22Rv1 (cell line): ENCODE data around the gene GLYATL1B.
"Not testable (repeated sequence)": the region's sequence is repeated elsewhere in the genome, so short reads cannot be mapped to it uniquely, and the experiment has no call there.

Source experiments
- H3K27ac ChIP-seq: fragments of 450-650 bp; 2 replicates; pipeline ENCODE4 v1.5.1; 2017
- ZFX ChIP-seq: fragments of 450-650 bp; IDR thresholded peaks from 2 replicates; pipeline ENCODE4 v1.6.1; 2017; ENCODE audit warnings: antibody characterized with exemption, borderline replicate concordance
- TF ChIP-seq, protein P1 (sequence below): fragments of 450-650 bp; IDR thresholded peaks from 2 replicates; pipeline ENCODE4 v1.5.1; 2017; ENCODE audit warnings: mild to moderate bottlenecking

Gene GLYATL1B

DNA sequence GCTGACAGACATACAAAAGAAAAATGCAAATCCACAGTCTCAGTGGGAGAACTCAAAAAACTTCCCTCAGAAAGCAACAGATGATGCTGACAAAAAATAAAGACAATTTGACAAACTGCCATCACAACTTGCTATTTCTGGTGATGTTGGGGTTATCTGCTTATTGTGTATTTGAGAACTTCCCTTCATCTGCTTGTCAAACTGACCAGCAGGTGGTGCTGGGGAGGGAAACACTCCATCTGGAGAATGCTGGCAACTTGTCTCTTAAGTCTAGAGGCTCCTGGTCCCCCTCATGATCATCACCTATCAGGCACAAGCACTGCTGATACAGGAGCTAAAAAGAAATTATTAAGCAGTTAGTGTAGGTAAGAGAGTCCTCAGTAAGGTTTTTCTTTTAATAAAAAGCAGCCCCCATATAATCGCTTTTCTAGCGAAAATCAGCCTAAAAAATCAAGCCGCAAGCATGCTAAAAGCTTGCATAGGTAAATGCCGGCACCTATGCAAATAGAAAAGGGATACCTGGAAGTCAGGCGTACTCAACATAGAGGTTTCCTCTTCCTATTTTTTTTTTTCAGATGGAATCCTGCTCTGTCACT lies 11.1 kb downstream of the GLYATL1B start:
- H3K27ac ChIP-seq = no peak overlapping the region

DNA sequence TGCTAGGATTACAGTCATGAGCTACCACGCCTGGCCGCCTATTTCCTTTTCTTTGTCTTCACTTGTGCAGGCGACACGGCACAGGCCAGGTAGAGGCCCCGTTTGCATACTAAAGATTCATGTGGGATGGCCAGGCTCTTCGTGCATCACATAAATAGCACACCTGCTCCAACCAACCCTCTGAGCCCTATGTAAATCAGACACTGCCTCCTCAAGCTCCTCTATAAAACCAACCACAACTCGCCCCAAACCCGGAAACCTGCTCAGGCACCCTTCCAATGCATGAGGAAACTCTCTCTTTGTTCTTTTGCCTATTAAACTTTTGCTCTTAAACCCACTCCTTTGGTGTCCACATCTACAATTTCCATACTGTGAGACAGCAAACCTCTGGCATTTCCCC lies 11.8 kb downstream of the GLYATL1B start:
- not testable (repeated sequence) for H3K27ac ChIP-seq

More for the DNA sequence above, 11.1 kb downstream of the GLYATL1B start:
- TF ChIP-seq, protein P1, sequence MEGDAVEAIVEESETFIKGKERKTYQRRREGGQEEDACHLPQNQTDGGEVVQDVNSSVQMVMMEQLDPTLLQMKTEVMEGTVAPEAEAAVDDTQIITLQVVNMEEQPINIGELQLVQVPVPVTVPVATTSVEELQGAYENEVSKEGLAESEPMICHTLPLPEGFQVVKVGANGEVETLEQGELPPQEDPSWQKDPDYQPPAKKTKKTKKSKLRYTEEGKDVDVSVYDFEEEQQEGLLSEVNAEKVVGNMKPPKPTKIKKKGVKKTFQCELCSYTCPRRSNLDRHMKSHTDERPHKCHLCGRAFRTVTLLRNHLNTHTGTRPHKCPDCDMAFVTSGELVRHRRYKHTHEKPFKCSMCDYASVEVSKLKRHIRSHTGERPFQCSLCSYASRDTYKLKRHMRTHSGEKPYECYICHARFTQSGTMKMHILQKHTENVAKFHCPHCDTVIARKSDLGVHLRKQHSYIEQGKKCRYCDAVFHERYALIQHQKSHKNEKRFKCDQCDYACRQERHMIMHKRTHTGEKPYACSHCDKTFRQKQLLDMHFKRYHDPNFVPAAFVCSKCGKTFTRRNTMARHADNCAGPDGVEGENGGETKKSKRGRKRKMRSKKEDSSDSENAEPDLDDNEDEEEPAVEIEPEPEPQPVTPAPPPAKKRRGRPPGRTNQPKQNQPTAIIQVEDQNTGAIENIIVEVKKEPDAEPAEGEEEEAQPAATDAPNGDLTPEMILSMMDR = peak; percentile 64
- TF ChIP-seq ZFX = no peak

DNA sequence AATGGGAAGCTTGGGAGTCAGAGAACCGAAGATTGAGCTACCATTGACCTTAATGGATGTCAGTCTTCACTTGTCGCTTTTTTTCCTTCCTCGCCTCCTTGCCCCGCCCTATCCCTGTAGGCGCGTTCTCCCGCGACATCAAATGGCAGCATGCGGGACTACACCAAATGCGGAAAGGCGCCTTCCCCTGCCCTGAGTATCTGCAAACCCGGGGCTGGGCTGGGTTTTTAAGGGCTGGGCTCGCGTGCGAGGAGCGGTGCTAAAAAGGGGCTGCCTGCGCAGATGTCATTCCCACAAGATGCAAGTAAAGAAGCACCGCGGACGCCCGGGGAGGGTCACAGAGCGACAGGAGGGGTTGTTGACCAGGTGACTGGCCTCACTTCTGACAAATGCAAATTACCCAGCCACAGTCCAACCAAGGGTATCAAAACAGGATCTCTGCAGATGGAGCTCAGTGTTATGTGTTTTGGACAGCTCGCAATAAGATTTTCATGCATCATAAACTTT lies 16.2 kb downstream of the GLYATL1B start:
- TF ChIP-seq ZFX = no peak
- TF ChIP-seq, protein P1 = no peak
- no peak overlapping the region for H3K27ac ChIP-seq

DNA sequence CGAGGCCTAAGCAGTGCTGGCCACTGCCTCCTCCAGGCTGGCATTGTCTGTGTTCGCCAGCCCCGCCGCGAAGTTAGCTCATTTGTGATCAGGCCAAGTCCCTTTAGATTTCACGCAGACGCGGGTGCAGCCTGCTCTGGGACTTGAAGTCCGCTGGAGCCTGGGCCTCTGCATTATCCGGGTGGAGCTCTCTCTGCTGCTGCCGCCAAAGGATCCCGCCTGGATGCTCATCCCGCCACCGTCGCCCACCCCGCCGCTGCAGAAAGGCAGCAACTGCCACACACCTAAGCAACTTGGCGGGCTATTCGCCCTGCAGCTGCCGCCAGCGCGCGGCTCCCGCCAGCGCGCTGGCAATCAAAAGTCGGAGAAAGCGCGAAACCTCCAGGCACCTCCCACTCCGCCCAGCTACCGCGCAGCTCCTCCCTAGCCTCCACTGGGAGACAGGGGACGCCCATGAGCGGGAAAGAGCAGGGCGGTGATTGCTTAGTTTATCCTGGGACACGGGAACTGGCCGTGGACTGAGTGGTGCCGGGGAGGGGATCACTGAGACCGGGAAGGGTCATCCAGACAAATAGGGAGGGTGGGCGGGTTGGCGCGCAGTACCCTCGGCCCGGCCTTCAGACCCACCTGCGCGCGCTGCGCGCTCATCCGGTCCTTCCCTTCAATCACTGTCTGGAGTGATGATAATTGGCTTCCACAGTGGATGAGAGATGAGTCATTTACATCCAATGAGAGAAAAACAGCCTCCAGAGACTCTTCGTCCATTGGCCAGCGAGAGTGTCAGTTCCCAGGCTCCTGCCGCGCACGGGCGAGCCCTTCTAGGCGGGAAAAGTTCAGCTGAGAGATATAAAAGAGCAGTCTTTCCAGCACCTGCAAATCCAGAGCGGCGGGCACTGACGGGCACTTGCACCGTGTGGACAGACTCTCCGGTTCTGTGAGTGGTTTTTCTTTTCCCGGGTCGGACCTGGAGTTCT lies 20.5 kb downstream of the GLYATL1B start, which contains the start of gene FAM111B:
Gene FAM111B (plus strand): TSS at position 875 of the 974 bp plus-strand sequence. CDS start 2,389 bp downstream, outside the sequence.
- no peak for TF ChIP-seq ZFX
- TF ChIP-seq, protein P1 = peak; percentile 13; the same call in 1 of the 2 replicates
- peak within 1 kb of the TSS; percentile 92 for H3K27ac ChIP-seq

DNA sequence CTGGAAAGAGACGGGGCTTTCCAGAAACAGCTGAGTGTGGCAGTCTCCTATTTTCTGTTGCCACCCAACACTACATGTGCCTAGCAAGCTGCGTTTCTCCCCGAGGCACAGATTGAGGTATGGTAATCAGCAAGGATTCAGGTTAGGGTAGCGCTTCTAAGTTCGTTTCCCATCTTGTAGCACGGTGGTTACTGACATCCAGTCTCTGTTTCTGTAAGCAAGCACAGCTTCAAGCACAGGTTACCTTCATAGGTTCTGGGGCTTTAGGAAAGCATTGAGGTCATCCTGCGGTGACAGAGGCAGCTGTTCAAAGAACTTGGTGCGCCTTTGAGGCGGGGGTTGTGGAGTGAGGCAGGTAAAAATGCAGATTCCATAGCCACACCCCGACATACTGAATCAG lies 21.6 kb downstream of the GLYATL1B start:
- H3K27ac ChIP-seq = peak overlapping the region; percentile 92

DNA sequence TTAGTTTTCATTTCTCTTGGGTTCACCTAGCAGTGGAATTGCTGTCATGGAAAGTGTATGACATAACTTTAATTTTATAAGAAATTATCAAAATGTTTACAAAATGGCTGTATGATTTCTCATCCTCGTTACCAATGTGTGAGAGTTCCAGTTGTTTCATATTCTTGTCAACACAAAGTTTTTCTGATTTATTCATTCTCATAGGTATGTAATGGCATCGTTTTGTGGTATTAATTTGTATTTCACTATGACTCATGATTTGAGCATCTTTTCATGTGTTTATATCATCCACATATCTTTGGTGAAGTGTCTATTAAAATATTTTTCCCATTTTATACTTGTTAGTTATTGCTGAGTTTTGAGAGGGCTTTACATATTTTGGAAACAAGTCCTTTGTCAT lies 26.4 kb downstream of the GLYATL1B start:
- TF ChIP-seq, protein P1 = no peak
- TF ChIP-seq ZFX = no peak
- peak overlapping the region; percentile 92 for H3K27ac ChIP-seq

DNA sequence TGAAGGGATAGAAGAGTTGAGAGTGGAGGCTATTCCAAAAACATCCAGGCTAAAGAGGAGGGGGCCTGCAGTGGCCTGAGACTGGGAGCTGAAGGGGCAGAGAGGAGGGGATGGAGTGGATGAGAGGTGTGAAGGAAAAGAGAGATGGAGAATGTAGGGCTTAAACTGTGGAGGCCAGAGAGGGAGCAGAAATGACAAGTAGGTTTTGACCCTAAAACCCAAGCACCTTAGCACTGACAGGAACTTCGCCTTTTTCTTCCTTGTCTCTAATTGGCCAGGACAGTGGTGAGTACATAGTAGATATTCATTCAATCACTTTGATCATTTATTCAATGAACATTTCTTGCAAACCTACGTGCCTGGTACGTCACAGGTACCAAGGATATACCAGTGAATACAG lies 28.2 kb downstream of the GLYATL1B start:
- H3K27ac ChIP-seq = peak overlapping the region; percentile 92
- no peak for TF ChIP-seq ZFX
- TF ChIP-seq, protein P1 = no peak

DNA sequence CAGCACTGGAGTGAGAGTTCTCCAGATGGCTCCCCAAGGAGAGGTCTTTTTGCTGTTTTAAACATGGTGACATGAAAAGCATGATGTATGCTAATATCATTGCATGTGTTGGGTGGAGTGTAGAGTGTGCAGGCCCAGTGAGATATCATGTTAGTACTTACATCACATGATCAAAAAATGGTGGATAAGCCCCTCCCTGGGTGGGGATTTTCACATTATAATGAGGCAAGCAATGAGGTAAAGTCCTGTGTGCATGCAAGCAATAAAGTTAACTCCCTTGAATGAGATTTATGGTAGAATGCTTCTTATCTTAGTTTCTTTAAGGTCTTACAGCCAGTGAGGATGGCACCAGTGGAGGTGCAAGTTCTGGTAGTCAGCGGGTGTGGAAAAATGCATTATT lies 29.4 kb downstream of the GLYATL1B start:
- TF ChIP-seq, protein P1 = no peak
- no peak for TF ChIP-seq ZFX
- H3K27ac ChIP-seq = peak overlapping the region; percentile 92
